Measurements from ENCODE around the gene TEAD1.

TEAD1 gene

GRCh38 chr11:12673924-12674570, at the start of gene TEAD1:
TSS of gene TEAD1 (plus strand) at chr11:12674421.
- DNase-seq, result peak; percentile 92

GRCh38 chr11:12624595-12624994, 49.6 kb upstream of the TEAD1 start:
- no peak for DNase-seq

- no peak for DNase-seq
These were observed 48.7 kb upstream of the TEAD1 start for GRCh38 chr11:12625438-12626071.

- DNase-seq, result no peak
These were observed 47.6 kb upstream of the TEAD1 start for GRCh38 chr11:12626616-12627015.

- DNase-seq, result no peak
These were observed 45.9 kb upstream of the TEAD1 start for GRCh38 chr11:12628314-12628713.

GRCh38 chr11:12629601-12630313, 44.5 kb upstream of the TEAD1 start:
- no peak for DNase-seq

- DNase-seq, result no peak
These were observed 42.6 kb upstream of the TEAD1 start for GRCh38 chr11:12631651-12632050.

- DNase-seq, result no peak
These were observed 39.9 kb upstream of the TEAD1 start for GRCh38 chr11:12634329-12634728.

- no peak for DNase-seq
These were observed 37.3 kb upstream of the TEAD1 start for GRCh38 chr11:12636871-12637410.

- DNase-seq, result no peak
These were observed 34.8 kb upstream of the TEAD1 start for GRCh38 chr11:12639388-12639787.

- DNase-seq, result no peak
These were observed 33.9 kb upstream of the TEAD1 start for GRCh38 chr11:12640355-12640754.

GRCh38 chr11:12640926-12641849, 33.0 kb upstream of the TEAD1 start:
- DNase-seq, result no peak

- no peak for DNase-seq
These were observed 32.2 kb upstream of the TEAD1 start for GRCh38 chr11:12642040-12642439.

- DNase-seq, result no peak
These were observed 31.3 kb upstream of the TEAD1 start for GRCh38 chr11:12642806-12643428.

GRCh38 chr11:12646478-12646877, 27.7 kb upstream of the TEAD1 start:
- DNase-seq, result no peak

- DNase-seq, result no peak
These were observed 20.5 kb upstream of the TEAD1 start for GRCh38 chr11:12653729-12654128.

- no peak for DNase-seq
These were observed 18.4 kb upstream of the TEAD1 start for GRCh38 chr11:12655842-12656241.

GRCh38 chr11:12657336-12657735, 16.9 kb upstream of the TEAD1 start:
- DNase-seq, result no peak

GRCh38 chr11:12657981-12658380, 16.2 kb upstream of the TEAD1 start:
- DNase-seq, result no peak

GRCh38 chr11:12662101-12662689, 12.0 kb upstream of the TEAD1 start:
- no peak for DNase-seq

GRCh38 chr11:12664385-12664784, 9.8 kb upstream of the TEAD1 start:
- DNase-seq, result no peak

GRCh38 chr11:12666915-12667314, 7.3 kb upstream of the TEAD1 start:
- no peak for DNase-seq

Measured in activated CD4-positive, alpha-beta T cell treated with anti-CD3 and anti-CD28 coated beads, Interleukin-10, Interleukin-2, amounts not matched to agents 100 ng/mL and 50 ng/mL, durations not matched to agents 16 hours and 8 hours (primary cell).